HCT116 (cell line): ENCODE data around the gene EFEMP2. TPM values are rescaled to one million over a fixed set of nuclear protein-coding genes. Genes with fewer than 3 reads are reported as not detected.
A peak's percentile ranks its signal among the peaks of the same experiment; 100 is the strongest.

ENCODE experiments used
- ATAC-seq: fragments of 200-7000 bp; cut with Tn5 transposase; 2 replicates; pipeline ENCODE4 v1.9.1; 2020; ENCODE audit warnings: mild to moderate bottlenecking, moderate library complexity
- BruUV-seq: library from RNA; stranded (reverse); fragments of 400-500 nt; replicated peaks from 2 replicates; lab custom pipeline; 2021; lab: Mats Ljungman, UMichigan
- CTCF ChIA-PET: fragments of 300-600 bp; sonication (Branson Sonifier 250); formaldehyde crosslinking; loops from one replicate; lab custom pipeline; 2021; ENCODE audit warnings: antibody characterized with exemption; lab: Charles Lee
- POLR2A ChIA-PET: fragments of 300-600, 350-600 bp; sonication (Branson Sonifier 250); formaldehyde crosslinking; loops from one replicate; lab custom pipeline; 2021; ENCODE audit warnings: antibody characterized with exemption; lab: Charles Lee
- RAD21 ChIA-PET, 2 experiments: fragments of 300-600 bp; sonication (Branson Sonifier 250); formaldehyde crosslinking; loops; one replicate each; lab custom pipeline; 2023; ENCODE audit warnings: low total read pairs in 2 of 2; ENCODE audit not compliant: uncharacterized antibody in 2 of 2, unreplicated experiment in 2 of 2, low non-redundant PET in 1 of 2; lab: Charles Lee
- DNase-seq: peaks from one replicate; pipeline ENCODE4 v3.0.0-alpha.2; 2010; ENCODE audit warnings: low read depth, low spot score
- H2AFZ ChIP-seq: fragments of 200-600 bp; shearing (Covaris generic), sonication (generic); 2 replicates; pipeline ENCODE4 v1.6.1; 2017; ENCODE audit warnings: low read depth, mixed run types, mixed read lengths, antibody characterized with exemption, low read length; ENCODE audit not compliant: poor library complexity, severe bottlenecking
- H3K27ac ChIP-seq: 2 replicates; pipeline ENCODE4 v1.5.1; 2012; ENCODE audit warnings: low read depth, low read length
- H3K27me3 ChIP-seq: fragments of 200-600 bp; sonication (generic); 2 replicates; pipeline ENCODE4 v1.6.1; 2016; ENCODE audit warnings: mixed run types, low read length, mixed read lengths; ENCODE audit not compliant: insufficient read depth
- H3K36me3 ChIP-seq, 2 experiments: fragments of 200-500 bp in 1 of 2; fragments of 200-600 bp in 1 of 2; sonication (Bioruptor generic) in 1 of 2; sonication (generic) in 1 of 2; 2 replicates each; pipeline versions ENCODE4 v1.5.1 to v1.6.1; 2014 to 2016; ENCODE audit warnings: low read length in 2 of 2, inconsistent platforms in 1 of 2, mixed read lengths in 1 of 2, mixed run types in 1 of 2; ENCODE audit not compliant: insufficient read depth in 2 of 2, control insufficient read depth in 1 of 2
- H3K4me1 ChIP-seq, 2 experiments: fragments of 200-600 bp in 1 of 2; sonication (generic) in 1 of 2; 2 replicates each; pipeline versions ENCODE4 v1.5.1 to v1.6.1; 2012 to 2017; ENCODE audit warnings: low read length in 2 of 2, inconsistent platforms in 1 of 2, mild to moderate bottlenecking in 1 of 2, mixed read lengths in 1 of 2, mixed run types in 1 of 2, moderate library complexity in 1 of 2; ENCODE audit not compliant: insufficient read depth in 2 of 2, control insufficient read depth in 1 of 2
- H3K4me2 ChIP-seq: fragments of 200-600 bp; sonication (generic); 2 replicates; pipeline ENCODE4 v1.6.1; 2017; ENCODE audit warnings: mixed run types, low read length, mixed read lengths
- H3K4me3 ChIP-seq, 2 experiments: fragments of 200-600 bp in 1 of 2; sonication (generic) in 1 of 2; replicated peaks in 1 of 2; 2 replicates each; pipeline ENCODE4 v1.5.1; 2011 to 2016; ENCODE audit warnings: low read length in 2 of 2, control low read depth in 1 of 2, low read depth in 1 of 2, mild to moderate bottlenecking in 1 of 2, mixed read lengths in 1 of 2, mixed run types in 1 of 2
- H3K79me2 ChIP-seq: fragments of 200-600 bp; sonication (generic); 2 replicates; pipeline ENCODE4 v1.6.1; 2017; ENCODE audit warnings: mild to moderate bottlenecking, mixed run types, low read length, moderate library complexity, mixed read lengths; ENCODE audit not compliant: insufficient read depth
- H3K9ac ChIP-seq: fragments of 200-600 bp; sonication (generic); 2 replicates; pipeline ENCODE4 v1.6.1; 2016; ENCODE audit warnings: low read length, mixed read lengths
- H3K9me2 ChIP-seq: fragments of 200-600 bp; sonication (generic), shearing (Covaris generic); 2 replicates; pipeline ENCODE4 v1.6.1; 2017; ENCODE audit warnings: mixed run types, mild to moderate bottlenecking, moderate library complexity; ENCODE audit not compliant: insufficient read depth
- H3K9me3 ChIP-seq, 2 experiments: fragments of 200-500 bp in 1 of 2; fragments of 200-600 bp in 1 of 2; sonication (Bioruptor generic) in 1 of 2; sonication (generic) in 1 of 2; 2 replicates each; pipeline ENCODE4 v1.6.1; 2014 to 2017; ENCODE audit warnings: low read length in 2 of 2, mixed read lengths in 2 of 2, inconsistent platforms in 1 of 2, low read depth in 1 of 2, mild to moderate bottlenecking in 1 of 2, mixed run types in 1 of 2, moderate library complexity in 1 of 2; ENCODE audit not compliant: control insufficient read depth in 1 of 2, insufficient read depth in 1 of 2
- H4K20me1 ChIP-seq: fragments of 200-600 bp; sonication (generic), shearing (Covaris generic); 2 replicates; pipeline ENCODE4 v1.6.1; 2017; ENCODE audit warnings: mixed run types, mild to moderate bottlenecking, moderate library complexity; ENCODE audit not compliant: insufficient read depth
- CBX3 ChIP-seq: IDR thresholded peaks from 2 replicates; pipeline ENCODE4 v1.6.1; 2012; ENCODE audit warnings: low read depth
- CTCF ChIP-seq, 3 experiments: fragments of 200-600 bp in 1 of 3; sonication (generic) in 1 of 3; IDR thresholded peaks in 2 of 3; conservative IDR thresholded peaks in 1 of 3; 2 replicates each; pipeline ENCODE4 v1.5.1; 2012 to 2017; ENCODE audit warnings: low read depth in 2 of 3, low read length in 2 of 3, antibody characterized with exemption in 1 of 3, borderline replicate concordance in 1 of 3, control low read depth in 1 of 3, mild to moderate bottlenecking in 1 of 3, mixed read lengths in 1 of 3, mixed run types in 1 of 3, moderate library complexity in 1 of 3; ENCODE audit not compliant: insufficient read depth in 1 of 3
- EGR1 ChIP-seq: IDR thresholded peaks from 2 replicates; pipeline ENCODE4 v1.6.1; 2012; ENCODE audit warnings: low read depth
- ELF1 ChIP-seq: IDR thresholded peaks from 2 replicates; pipeline ENCODE4 v1.6.1; 2012; ENCODE audit warnings: low read depth, borderline replicate concordance
- EZH2phosphoT487 ChIP-seq: fragments of 200-600 bp; IDR thresholded peaks from 2 replicates; pipeline ENCODE4 v1.6.1; 2018; ENCODE audit warnings: antibody characterized with exemption, borderline replicate concordance
- FOSL1 ChIP-seq: IDR thresholded peaks from 2 replicates; pipeline ENCODE4 v1.6.1; 2012; ENCODE audit warnings: low read depth
- JUND ChIP-seq: IDR thresholded peaks from 2 replicates; pipeline ENCODE4 v1.6.1; 2012
- POLR2A ChIP-seq: IDR thresholded peaks from 2 replicates; pipeline ENCODE4 v1.7.0; 2011; ENCODE audit warnings: borderline replicate concordance; ENCODE audit not compliant: insufficient read depth, insufficient read length; ENCODE audit errors: extremely low read depth
- POLR2AphosphoS5 ChIP-seq: IDR thresholded peaks from 2 replicates; pipeline ENCODE4 v1.6.1; 2011; ENCODE audit warnings: mild to moderate bottlenecking, low read depth, low read length, moderate library complexity
- RAD21 ChIP-seq: IDR thresholded peaks from 2 replicates; pipeline ENCODE4 v1.6.1; 2012; ENCODE audit warnings: low read depth, mild to moderate bottlenecking
- REST ChIP-seq: IDR thresholded peaks from 2 replicates; pipeline ENCODE4 v1.6.1; 2012; ENCODE audit warnings: low read depth
- SIN3A ChIP-seq: IDR thresholded peaks from 2 replicates; pipeline ENCODE4 v1.6.1; 2012; ENCODE audit warnings: low read depth
- SP1 ChIP-seq: IDR thresholded peaks from 2 replicates; pipeline ENCODE4 v1.6.1; 2012; ENCODE audit warnings: low read depth
- SRF ChIP-seq: IDR thresholded peaks from 2 replicates; pipeline ENCODE4 v1.6.1; 2012; ENCODE audit warnings: low read depth
- TCF7L2 ChIP-seq: IDR thresholded peaks from 2 replicates; pipeline ENCODE4 v1.7.0; 2011; ENCODE audit warnings: borderline replicate concordance, inconsistent platforms; ENCODE audit not compliant: insufficient read depth, insufficient read length; ENCODE audit errors: extremely low read depth
- YY1 ChIP-seq: IDR thresholded peaks from 2 replicates; pipeline ENCODE4 v1.6.1; 2011; ENCODE audit warnings: low read length, low read depth, moderate library complexity, mild to moderate bottlenecking; ENCODE audit not compliant: insufficient replicate concordance; ENCODE audit errors: extremely low read depth
- ZFX ChIP-seq: fragments of 450-650 bp; IDR thresholded peaks from 2 replicates; pipeline ENCODE4 v1.6.1; 2017
- ZNF274 ChIP-seq: fragments of 200-500 bp; sonication (Bioruptor generic); IDR thresholded peaks from 2 replicates; pipeline ENCODE4 v1.6.1; 2014; ENCODE audit warnings: mild to moderate bottlenecking, low read depth, low read length, inconsistent platforms
- intact Hi-C: fragments of 100-400 bp; cut with micrococcal nuclease; formaldehyde crosslinking; loops from 2 replicates; pipeline ENCODE4 v1.10.0; 2022
- total RNA-seq: library from RNA; stranded (reverse); gene quantifications from one replicate; pipeline ENCODE4 v1.2.1, GENCODE V29; 2021; ENCODE audit not compliant: unreplicated experiment
- TF ChIP-seq, protein P1 (sequence below): IDR thresholded peaks from 2 replicates; pipeline ENCODE4 v1.6.1; 2012
- TF ChIP-seq, protein P2 (sequence below): IDR thresholded peaks from 2 replicates; pipeline ENCODE4 v1.6.1; 2012

The EFEMP2 gene
- total RNA-seq, 1 experiment from 2014 or later: 8.4 TPM

DNA sequence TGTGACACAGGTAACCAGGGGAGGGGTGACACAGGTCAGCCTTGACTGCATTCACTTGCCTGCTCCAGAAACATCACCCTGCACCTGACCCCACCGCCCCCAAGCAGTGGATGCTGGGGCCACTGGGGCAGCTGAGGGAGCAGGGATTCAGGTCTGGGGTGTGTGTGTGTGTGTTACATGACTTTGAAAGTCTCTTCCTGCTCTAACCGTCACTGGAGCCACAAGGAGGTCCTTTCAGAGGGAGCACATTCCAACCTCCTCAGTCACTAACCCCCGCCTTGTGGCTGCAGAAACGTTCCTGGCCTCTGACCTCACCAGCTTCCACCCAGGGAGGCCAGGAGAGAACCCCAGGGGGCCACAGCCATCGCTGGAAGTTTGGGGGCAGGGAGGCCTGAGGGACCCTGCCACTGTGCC lies 30.5 kb upstream of the EFEMP2 start (continued):
- TF ChIP-seq, protein P1, sequence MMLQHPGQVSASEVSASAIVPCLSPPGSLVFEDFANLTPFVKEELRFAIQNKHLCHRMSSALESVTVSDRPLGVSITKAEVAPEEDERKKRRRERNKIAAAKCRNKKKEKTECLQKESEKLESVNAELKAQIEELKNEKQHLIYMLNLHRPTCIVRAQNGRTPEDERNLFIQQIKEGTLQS: no peak
- TF ChIP-seq SIN3A: no peak
- no peak for TF ChIP-seq JUND
- TF ChIP-seq CTCF (IDR thresholded peaks at IDR 0.05 in 2 of 3, conservative IDR thresholded peaks at IDR 0.05 in 1 of 3; ENCODE audit: borderline replicate concordance in 1 of 3, insufficient read depth in 1 of 3, low read depth in 2 of 3, low read length in 2 of 3): no peak
- no peak for TF ChIP-seq SRF
- TF ChIP-seq ZNF274: no peak
- no peak for TF ChIP-seq ZFX
- peak; percentile 50 for TF ChIP-seq POLR2AphosphoS5
- no peak for TF ChIP-seq SP1
- no peak for TF ChIP-seq POLR2A
- no peak for TF ChIP-seq RAD21

GRCh38 chr11:65900899-65901180 lies 28.2 kb upstream of the EFEMP2 start:
- H3K4me3 ChIP-seq: peak overlapping the region in 1 of 2 experiments; percentile 90; a peak in 2 of 4 replicates
- H3K9ac ChIP-seq: peak overlapping the region; percentile 99
- H3K27me3 ChIP-seq: no peaks in the 10 kb centered on the region
- ATAC-seq (no peak), DNase-seq (no peak)
- no peaks in the 10 kb centered on the region for H3K9me3 ChIP-seq
- peaks cover 51 to 85% of the 10 kb centered on the region in 2 experiments for H3K4me1 ChIP-seq
- intact Hi-C loops: loop anchor here (1.0 kb wide), 1 partner anchor 15 kb away; no protein-coding TSS in a partner anchor
- peak overlapping the region; percentile 20; the same call in 1 of the 2 replicates for H3K27ac ChIP-seq
- no peak overlapping the region for H2AFZ ChIP-seq
- ChIA-PET POLR2A (interaction anchor here (1.2 to 10.9 kb wide), 5 partner anchors 10 to 41 kb away, joined by 6 to 124 read pairs (median 30); partner anchors contain the start of genes CCDC85B, FIBP and MUS81), CTCF (interaction anchor here (0.9 to 1.4 kb wide), 5 partner anchors 9 to 41 kb away, joined by 3 to 6 read pairs (median 5); partner anchors contain the start of genes CCDC85B, FIBP and MUS81), RAD21 (no interaction called here)
- H3K36me3 ChIP-seq: peaks cover 4 to 32% of the 10 kb centered on the region in 2 experiments; a peak in 3 of 4 replicates
- H4K20me1 ChIP-seq: peaks cover 18% of the 10 kb centered on the region; the same call in 1 of the 2 replicates
- peak overlapping the region; percentile 71 for H3K4me2 ChIP-seq
- no peaks in the 10 kb centered on the region for H3K9me2 ChIP-seq
- BruUV-seq: TSS peak; percentile 90
- peaks cover 51% of the 10 kb centered on the region for H3K79me2 ChIP-seq
- no peak for TF ChIP-seq TCF7L2
- TF ChIP-seq ELF1: no peak
- TF ChIP-seq, protein P1: no peak
- no peak for TF ChIP-seq EZH2phosphoT487
- TF ChIP-seq POLR2AphosphoS5: no peak
- TF ChIP-seq SIN3A: no peak
- no peak for TF ChIP-seq YY1
- TF ChIP-seq EGR1: no peak
- TF ChIP-seq, protein P2, sequence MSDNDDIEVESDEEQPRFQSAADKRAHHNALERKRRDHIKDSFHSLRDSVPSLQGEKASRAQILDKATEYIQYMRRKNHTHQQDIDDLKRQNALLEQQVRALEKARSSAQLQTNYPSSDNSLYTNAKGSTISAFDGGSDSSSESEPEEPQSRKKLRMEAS: no peak
- TF ChIP-seq REST: no peak
- TF ChIP-seq ZFX: no peak
- TF ChIP-seq FOSL1: no peak
- no peak for TF ChIP-seq ZNF274
- no peak for TF ChIP-seq SRF
- no peak for TF ChIP-seq CBX3
